ENCODE data around the gene HINFP.

DNA sequence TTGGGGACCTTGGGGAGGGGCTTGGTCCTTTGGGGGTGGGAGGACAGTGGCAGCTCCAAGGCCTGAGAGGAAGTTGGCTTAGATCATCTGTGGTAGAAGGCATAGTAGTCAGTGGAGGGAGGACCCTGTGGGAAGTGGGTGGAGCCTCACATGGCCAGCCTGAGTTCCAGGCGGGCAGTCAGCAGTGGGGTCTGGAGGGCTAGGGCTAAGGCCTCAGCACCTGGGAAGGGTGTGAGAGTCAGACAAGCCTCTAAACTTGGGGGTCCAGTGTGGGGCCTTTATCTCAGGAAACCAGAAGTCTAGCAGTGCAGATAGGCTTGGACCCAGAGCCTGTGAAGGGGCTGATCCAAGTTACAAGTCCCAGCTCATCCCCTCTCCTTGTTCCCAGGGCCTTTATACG is 51.1 kb downstream of the HINFP start:
- TF ChIP-seq CTCF (IDR thresholded peaks at IDR 0.05; ENCODE audit: control extremely low read depth in 1 of 3, insufficient read depth in 1 of 3, low read depth in 1 of 3, low read length in 3 of 3) (no peak), MAFK (IDR thresholded peaks at IDR 0.05; ENCODE audit: low read depth, low read length) (no peak)

All from H1 (cell line).